WTC11 (cell line): ENCODE data around the gene ZC3H14. TPM values are rescaled to one million over a fixed set of nuclear protein-coding genes. Genes with fewer than 3 reads are reported as not detected.

Experiments used
- ATAC-seq: fragments of 200-7000 bp; cut with Tn5 transposase; 2 replicates; pipeline ENCODE4 v1.10.0; 2021; ENCODE audit warnings: mild to moderate bottlenecking, moderate library complexity
- CTCF ChIA-PET: fragments of 300-600 bp; sonication (Branson Sonifier 250); formaldehyde crosslinking; loops from one replicate; lab custom pipeline; 2021; ENCODE audit warnings: antibody characterized with exemption; lab: Charles Lee
- POLR2A ChIA-PET: fragments of 350-600 bp; sonication (Branson Sonifier 250); formaldehyde crosslinking; loops from one replicate; lab custom pipeline; 2021; ENCODE audit warnings: antibody characterized with exemption; lab: Charles Lee
- DNase-seq: peaks from one replicate; pipeline ENCODE4 v3.0.0; 2021; ENCODE audit warnings: low spot score
- H3K27ac Mint-ChIP-seq: 2 replicates; pipeline ENCODE4 v1.8.0; 2021; ENCODE audit warnings: mixed read lengths
- H3K27me3 Mint-ChIP-seq: 2 replicates; pipeline ENCODE4 v1.8.0; 2021; ENCODE audit warnings: low read depth, mild to moderate bottlenecking, moderate library complexity, mixed read lengths
- H3K36me3 Mint-ChIP-seq: 2 replicates; pipeline ENCODE4 v1.8.0; 2021; ENCODE audit warnings: mixed read lengths
- H3K4me1 Mint-ChIP-seq: 2 replicates; pipeline ENCODE4 v1.8.0; 2022; ENCODE audit warnings: mixed read lengths
- H3K4me3 Mint-ChIP-seq: 2 replicates; pipeline ENCODE4 v1.8.0; 2021; ENCODE audit warnings: mild to moderate bottlenecking, moderate library complexity, mixed read lengths
- H3K9me3 Mint-ChIP-seq: 2 replicates; pipeline ENCODE4 v1.8.0; 2021; ENCODE audit warnings: mixed read lengths
- ESRRA ChIP-seq: sonication (generic); formaldehyde crosslinking; IDR thresholded peaks from 2 replicates; pipeline ENCODE4 v1.8.1; 2022; ENCODE audit warnings: mild to moderate bottlenecking, missing genetic modification reagents, borderline replicate concordance
- FOXK1 ChIP-seq: sonication (generic); formaldehyde crosslinking; IDR thresholded peaks from 2 replicates; pipeline ENCODE4 v1.8.0; 2022; ENCODE audit warnings: mild to moderate bottlenecking, moderate library complexity, missing genetic modification reagents
- FOXP1 ChIP-seq: sonication (generic); formaldehyde crosslinking; IDR thresholded peaks from 2 replicates; pipeline ENCODE4 v1.8.0; 2022; ENCODE audit warnings: missing genetic modification reagents, mild to moderate bottlenecking, moderate library complexity, borderline replicate concordance
- FOXP4 ChIP-seq: sonication (generic); formaldehyde crosslinking; IDR thresholded peaks from 2 replicates; pipeline ENCODE4 v1.8.0; 2022; ENCODE audit warnings: mild to moderate bottlenecking, missing genetic modification reagents
- IRF2 ChIP-seq: sonication (generic); formaldehyde crosslinking; IDR thresholded peaks from 2 replicates; pipeline ENCODE4 v1.8.0; 2022; ENCODE audit warnings: low read depth, missing genetic modification reagents, borderline replicate concordance
- JUN ChIP-seq: sonication (generic); formaldehyde crosslinking; IDR thresholded peaks from 2 replicates; pipeline ENCODE4 v1.8.0; 2023; ENCODE audit warnings: mild to moderate bottlenecking, missing genetic modification reagents
- KAT7 ChIP-seq: sonication (generic); formaldehyde crosslinking; IDR thresholded peaks from 2 replicates; pipeline ENCODE4 v1.8.1; 2023; ENCODE audit warnings: missing genetic modification reagents, mild to moderate bottlenecking, borderline replicate concordance
- MAX ChIP-seq: sonication (generic); formaldehyde crosslinking; IDR thresholded peaks from 2 replicates; pipeline ENCODE4 v1.8.0; 2022; ENCODE audit warnings: mild to moderate bottlenecking, missing genetic modification reagents
- MLX ChIP-seq: sonication (generic); formaldehyde crosslinking; IDR thresholded peaks from 2 replicates; pipeline ENCODE4 v1.8.1; 2023; ENCODE audit warnings: mild to moderate bottlenecking, missing genetic modification reagents, moderate library complexity
- NR2C2 ChIP-seq: sonication (generic); formaldehyde crosslinking; IDR thresholded peaks from 2 replicates; pipeline ENCODE4 v1.8.0; 2022; ENCODE audit warnings: mild to moderate bottlenecking, missing genetic modification reagents
- PRRX2 ChIP-seq: fragments of 250-450 bp; sonication (Bioruptor Pico); IDR thresholded peaks from 2 replicates; pipeline ENCODE4 v1.8.0; 2021; ENCODE audit warnings: mild to moderate bottlenecking
- SMAD4 ChIP-seq: sonication (generic); formaldehyde crosslinking; IDR thresholded peaks from 2 replicates; pipeline ENCODE4 v1.8.0; 2022; ENCODE audit warnings: mild to moderate bottlenecking, missing genetic modification reagents
- SOX15 ChIP-seq: fragments of 250-450 bp; sonication (Bioruptor Pico); IDR thresholded peaks from 2 replicates; pipeline ENCODE4 v1.9.0; 2021; ENCODE audit warnings: mild to moderate bottlenecking
- ZNF317 ChIP-seq: sonication (generic); formaldehyde crosslinking; IDR thresholded peaks from 2 replicates; pipeline ENCODE4 v1.8.1; 2023; ENCODE audit warnings: low read depth, mild to moderate bottlenecking, moderate library complexity, missing genetic modification reagents, borderline replicate concordance
- total RNA-seq: library from RNA; stranded (reverse); gene quantifications from 3 replicates; pipeline ENCODE4 v1.2.3, GENCODE V29; 2021
- TF ChIP-seq, protein P1 (sequence below): sonication (generic); formaldehyde crosslinking; IDR thresholded peaks from 2 replicates; pipeline ENCODE4 v1.8.1; 2023; ENCODE audit warnings: mild to moderate bottlenecking, missing genetic modification reagents
- TF ChIP-seq, protein P2 (sequence below): sonication (generic); formaldehyde crosslinking; IDR thresholded peaks from 2 replicates; pipeline ENCODE4 v1.8.1; 2023; ENCODE audit warnings: mild to moderate bottlenecking, missing genetic modification reagents, moderate library complexity
- TF ChIP-seq, protein P3 (sequence below): sonication (generic); formaldehyde crosslinking; conservative IDR thresholded peaks from 2 replicates; pipeline ENCODE4 v1.8.1; 2022; ENCODE audit warnings: mild to moderate bottlenecking, missing genetic modification reagents
- TF ChIP-seq, protein P4 (sequence below): sonication (generic); formaldehyde crosslinking; IDR thresholded peaks from 2 replicates; pipeline ENCODE4 v1.8.1; 2022; ENCODE audit warnings: mild to moderate bottlenecking, missing genetic modification reagents, moderate library complexity, borderline replicate concordance

Gene ZC3H14
- total RNA-seq, 1 experiment from 2014 or later: 64.9 TPM

DNA sequence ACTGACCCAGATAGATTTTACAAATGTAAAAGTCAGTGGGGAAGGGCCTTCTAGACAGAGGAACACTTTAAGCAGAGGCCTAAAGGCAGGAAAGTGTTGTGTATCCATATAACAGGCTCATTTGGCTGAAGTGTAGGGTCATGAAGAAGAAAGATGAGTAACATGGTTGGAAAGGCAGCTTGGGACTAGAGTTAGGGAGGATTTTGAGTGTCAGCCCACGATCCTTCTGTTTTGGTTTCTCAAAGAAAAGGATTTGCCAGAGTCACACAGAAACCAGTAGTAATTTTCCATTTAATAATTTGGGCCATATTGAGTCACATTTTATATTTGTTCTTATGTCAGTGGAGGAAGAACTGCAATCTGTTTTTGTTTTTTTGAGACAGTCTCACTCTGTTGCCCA, 76.4 kb downstream of the ZC3H14 start (continued):
- TF ChIP-seq ZNF317: no peak
- TF ChIP-seq FOXP1 (CRISPR knock-in tag): no peak

DNA sequence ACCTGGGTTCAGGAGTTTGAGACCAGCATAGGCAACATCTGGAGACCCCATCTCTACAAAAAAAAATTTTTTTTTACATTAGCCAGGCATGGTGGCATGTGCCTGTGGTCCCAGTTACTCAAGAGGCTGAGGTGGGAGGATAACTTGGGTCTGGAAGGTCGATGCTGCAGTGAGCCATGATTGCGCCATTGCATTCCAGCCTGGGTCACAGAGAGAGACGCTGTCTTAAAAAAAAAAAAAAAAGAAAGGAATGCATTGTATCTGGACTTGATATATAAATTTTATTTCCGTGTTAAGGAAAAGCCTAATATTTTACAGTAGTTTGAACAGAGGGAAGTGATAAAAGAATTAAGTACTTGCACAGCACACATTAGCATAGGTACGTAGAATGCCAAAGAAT, 97.2 kb downstream of the ZC3H14 start:
- H3K9me3 Mint-ChIP-seq: peaks cover 12% of the 10 kb centered on the region
- no peaks in the 10 kb centered on the region for H3K4me1 Mint-ChIP-seq
- H3K27me3 Mint-ChIP-seq: no peaks in the 10 kb centered on the region; the same call in 1 of the 2 replicates
- ATAC-seq (no peak), DNase-seq (no peak)
- ChIA-PET CTCF (no interaction called here), POLR2A (no interaction called here)
- H3K4me3 Mint-ChIP-seq: no peak overlapping the region
- no peaks in the 10 kb centered on the region for H3K36me3 Mint-ChIP-seq
- H3K27ac Mint-ChIP-seq: no peak overlapping the region
- TF ChIP-seq NR2C2 (CRISPR knock-in tag): no peak
- TF ChIP-seq, protein P1, sequence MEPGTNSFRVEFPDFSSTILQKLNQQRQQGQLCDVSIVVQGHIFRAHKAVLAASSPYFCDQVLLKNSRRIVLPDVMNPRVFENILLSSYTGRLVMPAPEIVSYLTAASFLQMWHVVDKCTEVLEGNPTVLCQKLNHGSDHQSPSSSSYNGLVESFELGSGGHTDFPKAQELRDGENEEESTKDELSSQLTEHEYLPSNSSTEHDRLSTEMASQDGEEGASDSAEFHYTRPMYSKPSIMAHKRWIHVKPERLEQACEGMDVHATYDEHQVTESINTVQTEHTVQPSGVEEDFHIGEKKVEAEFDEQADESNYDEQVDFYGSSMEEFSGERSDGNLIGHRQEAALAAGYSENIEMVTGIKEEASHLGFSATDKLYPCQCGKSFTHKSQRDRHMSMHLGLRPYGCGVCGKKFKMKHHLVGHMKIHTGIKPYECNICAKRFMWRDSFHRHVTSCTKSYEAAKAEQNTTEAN (CRISPR knock-in tag): no peak
- no peak for TF ChIP-seq JUN (CRISPR knock-in tag)
- TF ChIP-seq MLX: no peak
- no peak for TF ChIP-seq FOXP4 (CRISPR knock-in tag)
- TF ChIP-seq IRF2: no peak
- TF ChIP-seq, protein P2, sequence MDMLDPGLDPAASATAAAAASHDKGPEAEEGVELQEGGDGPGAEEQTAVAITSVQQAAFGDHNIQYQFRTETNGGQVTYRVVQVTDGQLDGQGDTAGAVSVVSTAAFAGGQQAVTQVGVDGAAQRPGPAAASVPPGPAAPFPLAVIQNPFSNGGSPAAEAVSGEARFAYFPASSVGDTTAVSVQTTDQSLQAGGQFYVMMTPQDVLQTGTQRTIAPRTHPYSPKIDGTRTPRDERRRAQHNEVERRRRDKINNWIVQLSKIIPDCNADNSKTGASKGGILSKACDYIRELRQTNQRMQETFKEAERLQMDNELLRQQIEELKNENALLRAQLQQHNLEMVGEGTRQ (CRISPR knock-in tag): no peak
- TF ChIP-seq ESRRA (CRISPR knock-in tag): no peak
- TF ChIP-seq, protein P3, sequence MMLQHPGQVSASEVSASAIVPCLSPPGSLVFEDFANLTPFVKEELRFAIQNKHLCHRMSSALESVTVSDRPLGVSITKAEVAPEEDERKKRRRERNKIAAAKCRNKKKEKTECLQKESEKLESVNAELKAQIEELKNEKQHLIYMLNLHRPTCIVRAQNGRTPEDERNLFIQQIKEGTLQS (CRISPR knock-in tag): no peak
- TF ChIP-seq, protein P4, sequence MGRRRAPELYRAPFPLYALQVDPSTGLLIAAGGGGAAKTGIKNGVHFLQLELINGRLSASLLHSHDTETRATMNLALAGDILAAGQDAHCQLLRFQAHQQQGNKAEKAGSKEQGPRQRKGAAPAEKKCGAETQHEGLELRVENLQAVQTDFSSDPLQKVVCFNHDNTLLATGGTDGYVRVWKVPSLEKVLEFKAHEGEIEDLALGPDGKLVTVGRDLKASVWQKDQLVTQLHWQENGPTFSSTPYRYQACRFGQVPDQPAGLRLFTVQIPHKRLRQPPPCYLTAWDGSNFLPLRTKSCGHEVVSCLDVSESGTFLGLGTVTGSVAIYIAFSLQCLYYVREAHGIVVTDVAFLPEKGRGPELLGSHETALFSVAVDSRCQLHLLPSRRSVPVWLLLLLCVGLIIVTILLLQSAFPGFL: no peak
- no peak for TF ChIP-seq PRRX2 (CRISPR knock-in tag)
- no peak for TF ChIP-seq FOXK1
- TF ChIP-seq MAX (CRISPR knock-in tag): no peak
- TF ChIP-seq SMAD4 (CRISPR knock-in tag): no peak
- no peak for TF ChIP-seq SOX15 (CRISPR knock-in tag)
- no peak for TF ChIP-seq KAT7 (CRISPR knock-in tag)
